ENCODE results near the gene AZU1.

DNA sequence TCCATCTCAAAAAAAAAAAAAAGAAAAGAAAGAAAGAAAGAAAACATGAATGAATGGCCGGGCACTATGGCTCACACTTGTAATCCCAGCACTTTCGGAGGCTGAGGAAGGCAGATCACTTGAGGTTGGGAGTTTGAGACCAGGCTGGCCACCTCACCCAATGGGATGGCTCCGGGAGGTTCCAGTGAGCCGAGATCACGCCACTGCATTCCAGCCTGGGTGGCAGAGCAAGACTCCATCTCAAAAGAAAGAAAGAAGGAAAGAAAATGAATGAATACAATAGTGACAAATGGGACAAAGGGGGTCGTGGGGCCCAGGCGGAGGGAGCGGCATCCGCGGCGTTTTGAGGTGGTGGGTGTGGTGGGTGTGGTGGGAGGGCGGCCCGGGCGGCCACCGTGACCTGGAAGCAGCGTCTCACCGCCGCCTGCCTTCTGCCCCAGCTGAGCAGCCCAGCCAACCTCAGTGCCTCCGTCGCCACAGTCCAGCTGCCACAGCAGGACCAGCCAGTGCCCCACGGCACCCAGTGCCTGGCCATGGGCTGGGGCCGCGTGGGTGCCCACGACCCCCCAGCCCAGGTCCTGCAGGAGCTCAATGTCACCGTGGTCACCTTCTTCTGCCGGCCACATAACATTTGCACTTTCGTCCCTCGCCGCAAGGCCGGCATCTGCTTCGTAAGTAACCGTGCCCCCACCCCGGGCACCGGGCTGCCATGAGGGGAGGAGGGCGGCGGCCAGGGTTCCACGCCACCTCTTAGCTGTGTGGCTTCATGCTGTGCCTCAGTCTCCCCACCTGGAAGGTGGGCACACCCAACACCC lies 18.3 kb downstream of the AZU1 start:
- no peak for TF ChIP-seq CTCF (IDR thresholded peaks at IDR 0.05; ENCODE audit: borderline replicate concordance, extremely low read depth, low read length, poor library complexity, severe bottlenecking)
- TF ChIP-seq EZH2 (IDR thresholded peaks at IDR 0.05; ENCODE audit: borderline replicate concordance, low read depth, low read length, severe bottlenecking) = no peak

Data from DND-41 (cell line).